ENCODE data around the gene TSHZ2.

- TF ChIP-seq CTCF (IDR thresholded peaks at IDR 0.05) = no peak
- no peak for TF ChIP-seq EP300 (IDR thresholded peaks at IDR 0.05; ENCODE audit: low read depth)
- no peak for TF ChIP-seq POLR2A (IDR thresholded peaks at IDR 0.05)
Observed at GRCh38 chr20:53210041-53210440, 237.9 kb downstream of the TSHZ2 start.
